ENCODE measurements around the gene NPC1. TPM values are rescaled to one million over a fixed set of nuclear protein-coding genes. Genes with fewer than 3 reads are reported as not detected.
A peak's percentile ranks its signal among the peaks of the same experiment; 100 is the strongest.

Gene NPC1
- total RNA-seq, 3 donors from 2014 or later, result 35.5 to 51.0 (median 41.2) TPM

DNA sequence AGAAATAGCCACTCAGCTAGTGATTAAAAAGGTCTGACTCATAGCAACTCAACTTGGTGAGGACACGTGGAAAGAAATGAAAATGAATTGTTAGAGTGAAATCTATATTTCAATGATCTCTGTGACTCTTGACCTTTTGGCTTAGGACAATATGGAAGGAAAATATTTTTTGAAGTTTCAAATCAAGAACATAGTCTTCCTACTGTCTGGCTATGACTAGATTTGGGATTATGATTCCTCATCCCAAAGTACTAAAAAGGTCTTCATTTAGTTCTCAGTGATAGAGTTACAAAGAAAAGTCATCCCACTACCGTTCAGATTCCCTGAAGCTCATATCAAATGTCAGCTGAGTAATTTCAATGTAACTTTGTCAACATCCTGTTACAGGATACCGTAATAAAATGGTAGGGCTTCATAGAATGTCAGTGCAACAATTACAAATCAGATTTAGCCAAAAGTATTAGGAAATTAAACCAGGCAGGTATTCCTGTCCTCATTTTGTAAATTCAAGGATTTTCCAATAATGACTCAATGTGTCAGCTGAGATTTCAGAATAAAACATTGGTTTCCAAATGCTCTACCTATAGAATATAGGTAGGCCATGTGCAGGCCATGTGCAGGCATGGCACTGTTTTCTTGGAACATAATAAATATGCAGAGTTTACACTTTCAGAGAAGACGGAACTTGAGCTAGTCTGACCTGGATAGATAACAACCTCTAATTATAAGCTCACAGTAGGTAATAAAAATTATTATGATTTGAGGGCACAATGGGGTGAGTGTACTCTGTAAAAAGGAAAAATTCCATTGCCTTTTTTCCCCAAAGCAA, 40.4 kb upstream of the NPC1 start:
- H3K4me1 ChIP-seq (ENCODE audit: low read depth), result peaks cover 10% of the 10 kb centered on the region
- H3K4me3 ChIP-seq, result no peak overlapping the region
- no peaks in the 10 kb centered on the region for H3K9me3 ChIP-seq
- intact Hi-C loops (cut with DNase I, micrococcal nuclease), result loop anchor here in 1 of 2 donors (10.0 kb wide), 1 partner anchor 188 kb away; no protein-coding TSS in a partner anchor
- DNase-seq (no peak), ATAC-seq (peak; percentile 46)
- TF ChIP-seq, protein P1, sequence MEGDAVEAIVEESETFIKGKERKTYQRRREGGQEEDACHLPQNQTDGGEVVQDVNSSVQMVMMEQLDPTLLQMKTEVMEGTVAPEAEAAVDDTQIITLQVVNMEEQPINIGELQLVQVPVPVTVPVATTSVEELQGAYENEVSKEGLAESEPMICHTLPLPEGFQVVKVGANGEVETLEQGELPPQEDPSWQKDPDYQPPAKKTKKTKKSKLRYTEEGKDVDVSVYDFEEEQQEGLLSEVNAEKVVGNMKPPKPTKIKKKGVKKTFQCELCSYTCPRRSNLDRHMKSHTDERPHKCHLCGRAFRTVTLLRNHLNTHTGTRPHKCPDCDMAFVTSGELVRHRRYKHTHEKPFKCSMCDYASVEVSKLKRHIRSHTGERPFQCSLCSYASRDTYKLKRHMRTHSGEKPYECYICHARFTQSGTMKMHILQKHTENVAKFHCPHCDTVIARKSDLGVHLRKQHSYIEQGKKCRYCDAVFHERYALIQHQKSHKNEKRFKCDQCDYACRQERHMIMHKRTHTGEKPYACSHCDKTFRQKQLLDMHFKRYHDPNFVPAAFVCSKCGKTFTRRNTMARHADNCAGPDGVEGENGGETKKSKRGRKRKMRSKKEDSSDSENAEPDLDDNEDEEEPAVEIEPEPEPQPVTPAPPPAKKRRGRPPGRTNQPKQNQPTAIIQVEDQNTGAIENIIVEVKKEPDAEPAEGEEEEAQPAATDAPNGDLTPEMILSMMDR (IDR thresholded peaks at IDR 0.05), result no peak
- H3K36me3 ChIP-seq (ENCODE audit: low read depth), result no peaks in the 10 kb centered on the region

DNA sequence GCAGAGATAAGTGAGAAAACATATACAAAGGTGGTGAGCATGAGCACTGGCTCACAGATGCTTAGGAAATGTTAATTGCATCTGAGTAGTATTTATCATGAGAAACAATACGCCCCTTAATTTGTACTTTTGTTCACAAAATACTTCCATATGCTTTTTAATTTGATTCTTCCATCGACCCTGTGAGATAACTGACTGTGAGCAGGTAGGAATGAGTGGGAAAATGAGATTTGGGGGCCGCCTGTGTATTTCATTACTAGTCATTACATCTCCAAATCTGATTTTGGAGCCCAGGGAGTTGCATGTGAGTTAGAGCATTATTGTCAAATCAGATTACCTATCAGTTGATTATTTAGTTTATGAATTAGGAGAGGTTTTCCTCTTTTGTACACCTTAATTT, 36.7 kb upstream of the NPC1 start:
- no peaks in the 10 kb centered on the region for H3K36me3 ChIP-seq (ENCODE audit: low read depth)
- TF ChIP-seq, protein P1 (IDR thresholded peaks at IDR 0.05), result no peak
- no peak overlapping the region for H3K4me3 ChIP-seq
- DNase-seq, result no peak
- H3K4me1 ChIP-seq (ENCODE audit: low read depth), result peaks cover 8% of the 10 kb centered on the region
- ATAC-seq, result no peak
- intact Hi-C loops (cut with DNase I, micrococcal nuclease), result loop anchor here (5.0 to 10.0 kb wide), 2 partner anchors 189 to 192 kb away; no protein-coding TSS in a partner anchor
- H3K9me3 ChIP-seq, result no peaks in the 10 kb centered on the region

- ATAC-seq, result peak; percentile 62
- no peaks in the 10 kb centered on the region for H3K4me1 ChIP-seq (ENCODE audit: low read depth)
- H3K36me3 ChIP-seq (ENCODE audit: low read depth), result no peaks in the 10 kb centered on the region
- TF ChIP-seq, protein P1 (IDR thresholded peaks at IDR 0.05), result no peak
- DNase-seq, result peak in 2 of 3 donors; percentile 14 to 51
- intact Hi-C loops (cut with DNase I, micrococcal nuclease), result loop anchor here in 1 of 2 donors (10.0 kb wide), 1 partner anchor 85 kb away; no protein-coding TSS in a partner anchor
- H3K4me3 ChIP-seq, result no peak overlapping the region
- H3K9me3 ChIP-seq, result no peaks in the 10 kb centered on the region
Measured at GRCh38 chr18:23619388-23619881, 33.1 kb upstream of the NPC1 start.

DNA sequence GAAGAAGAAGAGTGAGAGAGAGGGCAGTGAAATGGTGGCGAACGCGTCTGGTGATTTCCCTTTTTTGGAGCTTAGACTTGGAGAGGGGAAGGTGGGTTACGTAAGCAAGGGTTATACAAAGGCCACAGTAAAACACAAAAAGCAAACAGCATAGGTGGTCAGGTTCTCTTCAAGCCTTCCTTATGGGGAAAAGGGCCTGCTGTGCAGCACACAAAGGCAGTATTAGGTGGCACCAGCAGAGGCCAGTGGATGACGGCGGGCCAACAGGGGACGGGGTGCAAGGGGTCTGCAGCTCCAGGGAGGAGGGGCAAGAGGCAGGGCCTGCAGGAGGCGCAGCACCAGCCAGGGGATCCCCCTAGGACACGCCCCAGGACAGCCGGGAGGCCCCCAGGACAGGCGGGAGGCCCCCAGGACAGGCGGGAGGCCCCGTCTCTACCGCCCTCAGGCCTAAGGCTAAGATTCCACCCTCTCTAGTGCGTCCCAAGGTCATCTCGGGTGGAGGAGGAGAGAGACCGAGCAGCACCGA, 32.6 kb upstream of the NPC1 start:
- TF ChIP-seq, protein P1 (IDR thresholded peaks at IDR 0.05), result no peak
- Histone ChIP-seq H3K4me1 (ENCODE audit: low read depth) (no peaks in the 10 kb centered on the region), H3K9me3 (no peaks in the 10 kb centered on the region), H3K36me3 (ENCODE audit: low read depth) (no peaks in the 10 kb centered on the region), H3K4me3 (no peak overlapping the region)
- DNase-seq, result peak in 2 of 3 donors; percentile 50 to 63
- peak; percentile 69 for ATAC-seq
- intact Hi-C loops (cut with DNase I, micrococcal nuclease), result loop anchor here in 1 of 2 donors (10.0 kb wide), 1 partner anchor 86 kb away; no protein-coding TSS in a partner anchor

GRCh38 chr18:23617412-23618014, 31.2 kb upstream of the NPC1 start:
- H3K4me3 ChIP-seq, result no peak overlapping the region
- DNase-seq, result no peak
- H3K4me1 ChIP-seq (ENCODE audit: low read depth), result no peaks in the 10 kb centered on the region
- ATAC-seq, result peak; percentile 24
- no peaks in the 10 kb centered on the region for H3K36me3 ChIP-seq (ENCODE audit: low read depth)
- TF ChIP-seq, protein P1 (IDR thresholded peaks at IDR 0.05), result no peak
- H3K9me3 ChIP-seq, result no peaks in the 10 kb centered on the region
- intact Hi-C loops (cut with DNase I, micrococcal nuclease), result loop anchor here in 1 of 2 donors (10.0 kb wide), 1 partner anchor 87 kb away; no protein-coding TSS in a partner anchor

Measured in mucosa of descending colon (tissue), 3 donors.